Lower leg skin (tissue), 4 donors: Measurements from ENCODE around the gene ATP8A2. TPM values are rescaled to one million over a fixed set of nuclear protein-coding genes. Genes with fewer than 3 reads are reported as not detected.

ENCODE experiments used
- DNase-seq, 2 donors: peaks; one replicate each; pipeline ENCODE4 v3.0.0-alpha.2; 2019; ENCODE audit warnings: low spot score in 2 of 2
- H3K4me3 ChIP-seq: fragments of 200-600 bp; sonication (generic); 2 replicates; pipeline ENCODE4 v1.5.1; 2017; ENCODE audit warnings: mild to moderate bottlenecking, low read depth; ENCODE audit not compliant: poor library complexity, severe bottlenecking
- POLR2A ChIP-seq, 2 donors: fragments of 450-650 bp; IDR thresholded peaks; one replicate each; pipeline ENCODE4 v1.6.1; 2016 to 2017; ENCODE audit warnings: antibody characterized with exemption in 2 of 2, mild to moderate bottlenecking in 1 of 2, moderate library complexity in 1 of 2
- WGBS, 2 donors: methylation state at CpG; one replicate each; pipeline ENCODE4 v1.1.5; 2018; 5-methylcytosine and 5-hydroxymethylcytosine counted together
- intact Hi-C: fragments of 100-400 bp; cut with DNase I; formaldehyde crosslinking; loops from one replicate; pipeline ENCODE4 v1.15.0; 2023; ENCODE audit warnings: low total_unique reads
- total RNA-seq, 4 donors: library from RNA; depleted of rRNA; stranded (reverse); fragments of >200 nt; gene quantifications; one replicate each; pipeline ENCODE4 v1.1.0, GENCODE V29; 2016
- TF ChIP-seq, protein P1 (sequence below), 3 donors: fragments of 450-650 bp; IDR thresholded peaks; one replicate each; pipeline ENCODE4 v1.5.1; 2016; ENCODE audit warnings: antibody characterized with exemption in 3 of 3, mild to moderate bottlenecking in 3 of 3, moderate library complexity in 2 of 3

ATP8A2 gene
- total RNA-seq, 4 donors from 2014 or later, result 0.05 to 0.23 TPM; not detected in 2

DNA sequence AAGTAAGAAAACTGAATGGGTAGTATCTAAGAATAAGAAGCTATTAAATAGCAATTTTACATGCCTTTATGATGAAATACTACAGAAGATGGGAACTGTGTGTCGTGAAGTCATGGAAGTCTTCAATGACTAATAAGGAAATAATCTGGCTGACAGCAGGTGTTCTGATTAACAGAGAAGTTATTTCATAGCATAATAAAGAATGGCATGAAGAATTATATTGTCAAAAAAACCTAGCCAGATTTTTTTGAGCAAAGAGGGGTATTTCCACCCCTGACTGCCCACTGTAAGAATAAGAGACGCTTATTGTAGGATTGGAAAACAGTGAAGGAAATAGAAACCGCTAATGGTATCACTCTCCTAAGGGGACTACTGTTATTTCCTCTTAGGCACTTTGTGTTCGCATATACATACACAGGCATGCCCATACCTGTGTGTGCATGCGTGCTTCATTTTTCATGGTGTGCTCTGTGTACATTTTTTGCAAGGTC, 361.3 kb downstream of the ATP8A2 start:
- 58 to 61% methylated on average over 5 of the region's 5 CpGs for WGBS, 2 donors
- intact Hi-C loops, result no loop called here
- no peak for DNase-seq
- H3K4me3 ChIP-seq, result no peak overlapping the region
- TF ChIP-seq POLR2A (IDR thresholded peaks at IDR 0.05), result no peak
- TF ChIP-seq, protein P1, sequence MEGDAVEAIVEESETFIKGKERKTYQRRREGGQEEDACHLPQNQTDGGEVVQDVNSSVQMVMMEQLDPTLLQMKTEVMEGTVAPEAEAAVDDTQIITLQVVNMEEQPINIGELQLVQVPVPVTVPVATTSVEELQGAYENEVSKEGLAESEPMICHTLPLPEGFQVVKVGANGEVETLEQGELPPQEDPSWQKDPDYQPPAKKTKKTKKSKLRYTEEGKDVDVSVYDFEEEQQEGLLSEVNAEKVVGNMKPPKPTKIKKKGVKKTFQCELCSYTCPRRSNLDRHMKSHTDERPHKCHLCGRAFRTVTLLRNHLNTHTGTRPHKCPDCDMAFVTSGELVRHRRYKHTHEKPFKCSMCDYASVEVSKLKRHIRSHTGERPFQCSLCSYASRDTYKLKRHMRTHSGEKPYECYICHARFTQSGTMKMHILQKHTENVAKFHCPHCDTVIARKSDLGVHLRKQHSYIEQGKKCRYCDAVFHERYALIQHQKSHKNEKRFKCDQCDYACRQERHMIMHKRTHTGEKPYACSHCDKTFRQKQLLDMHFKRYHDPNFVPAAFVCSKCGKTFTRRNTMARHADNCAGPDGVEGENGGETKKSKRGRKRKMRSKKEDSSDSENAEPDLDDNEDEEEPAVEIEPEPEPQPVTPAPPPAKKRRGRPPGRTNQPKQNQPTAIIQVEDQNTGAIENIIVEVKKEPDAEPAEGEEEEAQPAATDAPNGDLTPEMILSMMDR (IDR thresholded peaks at IDR 0.05), result no peak

DNA sequence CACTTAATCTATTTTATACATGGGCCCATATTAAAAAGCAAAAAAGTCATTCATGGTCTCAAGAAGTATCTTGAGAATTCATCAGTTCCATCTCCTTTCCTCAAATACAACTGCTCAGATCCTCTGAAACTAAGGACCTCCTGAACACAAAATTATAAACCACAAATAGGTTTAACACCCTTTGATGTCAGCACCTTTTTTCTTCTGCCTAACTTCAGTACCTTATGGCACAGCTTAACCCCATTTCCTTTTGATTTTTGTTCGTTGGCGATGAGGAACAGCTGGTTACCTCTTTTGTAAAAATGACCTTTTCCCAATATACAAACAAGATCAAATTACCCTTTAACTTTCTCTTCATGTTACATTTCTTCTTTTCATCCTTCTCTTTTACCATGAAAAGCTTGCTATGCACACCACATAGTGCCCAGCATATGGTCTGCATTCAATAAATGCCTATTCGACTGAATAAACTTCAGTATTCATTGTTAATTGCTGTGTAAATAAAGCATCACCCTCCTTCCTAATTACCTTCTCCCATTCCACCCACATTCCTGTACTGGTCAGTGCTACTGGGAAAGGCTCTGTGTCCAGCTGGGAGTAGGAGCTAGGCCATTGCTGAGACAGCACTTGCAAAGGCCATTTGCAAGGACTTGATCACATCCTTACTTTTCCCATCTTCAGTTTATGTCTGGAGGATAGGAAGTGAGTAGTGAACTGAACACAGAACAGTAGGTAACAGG, 362.1 kb downstream of the ATP8A2 start:
- H3K4me3 ChIP-seq, result no peak overlapping the region
- no peak for TF ChIP-seq POLR2A (IDR thresholded peaks at IDR 0.05)
- TF ChIP-seq, protein P1 (IDR thresholded peaks at IDR 0.05), result no peak
- intact Hi-C loops, result no loop called here
- 75 to 78% methylated on average over 3 of the region's 3 CpGs for WGBS, 2 donors
- DNase-seq, result no peak

DNA sequence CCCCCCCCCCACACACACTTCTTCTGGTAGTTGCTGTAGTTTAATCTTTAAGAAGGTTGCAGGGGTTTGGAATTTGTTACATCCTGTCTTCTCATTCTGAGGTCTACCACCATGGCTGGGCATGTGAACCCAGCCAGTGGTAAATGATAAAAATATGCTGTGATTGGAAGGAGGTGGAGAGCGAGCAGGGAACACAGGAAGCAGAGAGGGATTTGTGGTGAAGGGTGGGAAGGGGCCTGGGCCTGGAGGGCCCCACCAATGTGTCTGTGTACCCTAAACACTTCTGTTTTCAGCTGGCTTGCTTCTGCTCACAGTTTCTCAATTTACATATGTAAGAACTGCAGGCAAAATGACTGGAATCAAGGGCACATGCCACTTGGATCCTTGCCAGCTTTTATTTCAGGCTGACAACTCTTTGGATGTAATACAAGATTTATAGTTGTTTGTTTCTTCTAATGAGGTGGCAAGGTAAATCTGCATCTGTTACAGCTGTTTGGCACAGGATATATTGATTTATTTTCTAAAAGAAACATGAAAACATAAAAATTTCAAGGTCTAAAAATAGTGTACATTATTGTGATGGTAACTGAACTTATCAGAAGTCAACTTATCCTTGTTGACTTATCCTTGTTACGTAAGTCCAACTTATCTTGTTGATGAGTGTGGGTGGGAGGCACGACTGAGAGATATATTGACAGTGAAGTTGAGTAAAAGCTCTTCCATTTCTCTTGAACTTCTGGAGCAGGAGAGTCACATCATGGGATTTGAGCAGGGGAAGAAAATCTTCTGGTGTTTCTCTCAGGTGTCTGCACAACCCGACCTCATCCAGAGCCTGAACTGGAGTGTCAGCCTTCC, 366.8 kb downstream of the ATP8A2 start:
- intact Hi-C loops, result no loop called here
- H3K4me3 ChIP-seq, result no peak overlapping the region
- 50 to 63% methylated on average over 4 of the region's 4 CpGs for WGBS, 2 donors
- TF ChIP-seq, protein P1 (IDR thresholded peaks at IDR 0.05), result no peak
- no peak for TF ChIP-seq POLR2A (IDR thresholded peaks at IDR 0.05)
- DNase-seq, result no peak

DNA sequence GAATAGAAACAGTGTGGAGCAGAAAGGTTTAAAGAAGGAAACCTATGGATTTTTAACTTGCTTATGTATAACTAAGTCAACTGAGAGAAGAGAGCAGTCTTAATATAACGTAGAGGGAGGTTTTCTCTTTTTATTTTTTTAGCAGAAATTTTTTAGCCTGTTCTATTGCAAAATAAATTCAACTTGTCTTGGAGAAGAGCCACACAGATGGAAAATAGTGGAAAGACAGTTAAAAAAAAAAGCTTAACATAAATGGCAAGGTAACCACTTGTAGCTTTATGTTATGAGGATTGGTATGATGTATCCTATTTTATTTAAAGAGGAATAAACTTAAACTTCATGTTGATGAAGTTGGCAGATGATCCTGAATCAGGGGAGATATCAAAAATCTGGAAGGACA, 367.6 kb downstream of the ATP8A2 start:
- WGBS, 2 donors, result 56 to 77% methylated on average over 1 of the region's 1 CpG
- intact Hi-C loops, result no loop called here
- no peak for TF ChIP-seq POLR2A (IDR thresholded peaks at IDR 0.05)
- TF ChIP-seq, protein P1 (IDR thresholded peaks at IDR 0.05), result no peak
- H3K4me3 ChIP-seq, result no peak overlapping the region
- no peak for DNase-seq

DNA sequence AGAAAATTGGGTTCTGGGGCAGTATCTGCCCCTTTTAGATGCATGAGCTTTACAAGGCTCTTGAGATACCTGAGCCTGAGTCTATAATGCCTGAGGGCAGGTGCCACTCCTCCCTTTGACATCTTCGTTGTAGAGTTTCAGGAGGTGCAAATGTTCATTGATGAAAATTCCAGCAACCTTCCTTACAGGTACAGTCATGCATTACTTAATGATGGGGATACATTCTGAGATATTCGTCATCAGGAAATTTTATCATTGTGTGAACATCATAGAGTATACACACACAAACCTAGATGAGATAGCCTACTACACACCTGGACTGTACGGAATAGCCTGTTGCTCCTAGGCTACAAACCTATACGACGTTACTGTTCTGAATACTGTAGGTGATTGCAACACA, 370.0 kb downstream of the ATP8A2 start:
- TF ChIP-seq, protein P1 (IDR thresholded peaks at IDR 0.05), result no peak
- no peak for TF ChIP-seq POLR2A (IDR thresholded peaks at IDR 0.05)
- intact Hi-C loops, result no loop called here
- 79 to 81% methylated on average over 5 of the region's 5 CpGs for WGBS, 2 donors
- no peak for DNase-seq
- H3K4me3 ChIP-seq, result no peak overlapping the region
